ENCODE results near the gene MGAT4D. TPM values are rescaled to one million over a fixed set of nuclear protein-coding genes. Genes with fewer than 3 reads are reported as not detected.

MGAT4D gene
- total RNA-seq, 3 donors from 2014 or later (not counting 1 experiment from before 2014, with no cell fraction given): not detected

GRCh38 chr4:140466146-140466545 lies 31.9 kb downstream of the MGAT4D start:
- Mint-ChIP-seq H3K36me3 (no peaks in the 10 kb centered on the region), H3K27me3 (ENCODE audit: low read depth in 2 of 2) (peaks cover 20 to 24% of the 10 kb centered on the region in 2 donors), H3K27ac (no peak overlapping the region), H3K9me3 (no peaks in the 10 kb centered on the region), H3K4me3 (no peak overlapping the region), H3K4me1 (no peaks in the 10 kb centered on the region)
- no peaks in the 10 kb centered on the region for H3K9me3 ChIP-seq (ENCODE audit: control insufficient read depth, insufficient read depth, low read length)
- WGBS (ENCODE audit: insufficient coverage): 79% methylated on average over 1 of the region's 1 CpG
- H3K36me3 ChIP-seq (ENCODE audit: control insufficient read depth, insufficient read depth, low read length): no peaks in the 10 kb centered on the region
- no peak for DNase-seq
- no peaks in the 10 kb centered on the region for H3K4me1 ChIP-seq (ENCODE audit: control insufficient read depth, insufficient read depth, low read length)
- H3K4me3 ChIP-seq (ENCODE audit: low read length): no peak overlapping the region
- H3K27me3 ChIP-seq (ENCODE audit: control insufficient read depth, insufficient read depth, low read length): peaks cover 3% of the 10 kb centered on the region
- no peak overlapping the region for H3K27ac ChIP-seq (ENCODE audit: low read length)
- TF ChIP-seq CTCF (IDR thresholded peaks at IDR 0.05): no peak
- ATAC-seq: no peak
- intact Hi-C loops (cut with micrococcal nuclease): no loop called here

- Histone ChIP-seq H3K27ac (ENCODE audit: low read length) (no peak overlapping the region), H3K36me3 (ENCODE audit: control insufficient read depth, insufficient read depth, low read length) (no peaks in the 10 kb centered on the region), H3K4me1 (ENCODE audit: control insufficient read depth, insufficient read depth, low read length) (no peaks in the 10 kb centered on the region), H3K4me3 (ENCODE audit: low read length) (no peak overlapping the region), H3K9me3 (ENCODE audit: control insufficient read depth, insufficient read depth, low read length) (no peaks in the 10 kb centered on the region), H3K27me3 (ENCODE audit: control insufficient read depth, insufficient read depth, low read length) (peaks cover 3% of the 10 kb centered on the region)
- H3K9me3 Mint-ChIP-seq: no peaks in the 10 kb centered on the region
- ATAC-seq (no peak), DNase-seq (no peak)
- H3K36me3 Mint-ChIP-seq: no peaks in the 10 kb centered on the region
- no peaks in the 10 kb centered on the region for H3K4me1 Mint-ChIP-seq
- no peak overlapping the region for H3K27ac Mint-ChIP-seq
- no peak for TF ChIP-seq CTCF (IDR thresholded peaks at IDR 0.05)
- 77% methylated on average over 1 of the region's 1 CpG for WGBS (ENCODE audit: insufficient coverage)
- H3K4me3 Mint-ChIP-seq: no peak overlapping the region
- intact Hi-C loops (cut with micrococcal nuclease): no loop called here
- H3K27me3 Mint-ChIP-seq (ENCODE audit: low read depth in 2 of 2): peaks cover 8 to 11% of the 10 kb centered on the region in 2 donors
Observed at GRCh38 chr4:140463614-140464013, 34.5 kb downstream of the MGAT4D start.

- no peak overlapping the region for H3K27ac Mint-ChIP-seq
- TF ChIP-seq CTCF (IDR thresholded peaks at IDR 0.05): no peak
- H3K4me1 Mint-ChIP-seq: no peaks in the 10 kb centered on the region
- 65% methylated on average over 3 of the region's 3 CpGs for WGBS (ENCODE audit: insufficient coverage)
- peaks cover 8 to 11% of the 10 kb centered on the region in 2 donors for H3K27me3 Mint-ChIP-seq (ENCODE audit: low read depth in 2 of 2)
- Histone ChIP-seq H3K4me3 (ENCODE audit: low read length) (no peak overlapping the region), H3K27me3 (ENCODE audit: control insufficient read depth, insufficient read depth, low read length) (peaks cover 3% of the 10 kb centered on the region), H3K27ac (ENCODE audit: low read length) (no peak overlapping the region), H3K9me3 (ENCODE audit: control insufficient read depth, insufficient read depth, low read length) (no peaks in the 10 kb centered on the region), H3K4me1 (ENCODE audit: control insufficient read depth, insufficient read depth, low read length) (no peaks in the 10 kb centered on the region), H3K36me3 (ENCODE audit: control insufficient read depth, insufficient read depth, low read length) (no peaks in the 10 kb centered on the region)
- intact Hi-C loops (cut with micrococcal nuclease): no loop called here
- no peaks in the 10 kb centered on the region for H3K9me3 Mint-ChIP-seq
- ATAC-seq: no peak
- DNase-seq: no peak
- no peak overlapping the region for H3K4me3 Mint-ChIP-seq
- no peaks in the 10 kb centered on the region for H3K36me3 Mint-ChIP-seq
Observed at GRCh38 chr4:140463182-140463581, 34.9 kb downstream of the MGAT4D start.

GRCh38 chr4:140450352-140450751 lies 47.7 kb downstream of the MGAT4D start:
- intact Hi-C loops (cut with micrococcal nuclease): no loop called here
- Mint-ChIP-seq H3K9me3 (no peaks in the 10 kb centered on the region), H3K36me3 (no peaks in the 10 kb centered on the region), H3K27ac (no peak overlapping the region), H3K4me1 (no peaks in the 10 kb centered on the region), H3K27me3 (ENCODE audit: low read depth in 2 of 2) (peaks cover 8 to 24% of the 10 kb centered on the region in 2 donors), H3K4me3 (no peak overlapping the region)
- no peak overlapping the region for H3K4me3 ChIP-seq (ENCODE audit: low read length)
- no peaks in the 10 kb centered on the region for H3K4me1 ChIP-seq (ENCODE audit: control insufficient read depth, insufficient read depth, low read length)
- H3K9me3 ChIP-seq (ENCODE audit: control insufficient read depth, insufficient read depth, low read length): no peaks in the 10 kb centered on the region
- H3K36me3 ChIP-seq (ENCODE audit: control insufficient read depth, insufficient read depth, low read length): no peaks in the 10 kb centered on the region
- no peak for TF ChIP-seq CTCF (IDR thresholded peaks at IDR 0.05)
- peaks cover 5% of the 10 kb centered on the region for H3K27me3 ChIP-seq (ENCODE audit: control insufficient read depth, insufficient read depth, low read length)
- H3K27ac ChIP-seq (ENCODE audit: low read length): no peak overlapping the region
- 93% methylated on average over 3 of the region's 3 CpGs for WGBS (ENCODE audit: insufficient coverage)
- no peak for DNase-seq
- ATAC-seq: no peak

All from natural killer cell (primary cell).